PC-3 (cell line): Measurements from ENCODE around the gene RGS11. TPM values are rescaled to one million over a fixed set of nuclear protein-coding genes. Genes with fewer than 3 reads are reported as not detected.

Source experiments
- ATAC-seq: fragments of 200-7000 bp; cut with Tn5 transposase; 2 replicates; pipeline ENCODE4 v1.9.1; 2020; ENCODE audit warnings: mild to moderate bottlenecking, moderate library complexity
- BruUV-seq: library from RNA; stranded (reverse); fragments of 400-500 nt; replicated peaks from 2 replicates; lab custom pipeline; 2021; lab: Mats Ljungman, UMichigan
- CTCF ChIA-PET: fragments of 300-600 bp; sonication (Branson Sonifier 250); formaldehyde crosslinking; loops from one replicate; lab custom pipeline; 2022; ENCODE audit warnings: antibody characterized with exemption; lab: Charles Lee
- POLR2A ChIA-PET: fragments of 300-600 bp; sonication (Branson Sonifier 250); formaldehyde crosslinking; loops from one replicate; lab custom pipeline; 2022; ENCODE audit warnings: antibody characterized with exemption; ENCODE audit not compliant: unreplicated experiment; lab: Charles Lee
- DNase-seq: peaks from one replicate; pipeline ENCODE4 v3.0.0-alpha.2; 2015
- H2AFZ ChIP-seq: fragments of 300-600 bp; sonication (generic); 2 replicates; pipeline ENCODE4 v1.6.0; 2016; ENCODE audit warnings: antibody characterized with exemption, low read length
- H3F3A ChIP-seq: fragments of 300-600 bp; sonication (generic); one replicate; pipeline ENCODE4 v1.6.0; 2017; ENCODE audit warnings: antibody characterized with exemption, low read length, control low read depth, mild to moderate bottlenecking; ENCODE audit not compliant: unreplicated experiment
- H3K27ac ChIP-seq: fragments of 300-600 bp; sonication (generic); 2 replicates; pipeline ENCODE4 v1.5.1; 2016; ENCODE audit warnings: mild to moderate bottlenecking, low read length
- H3K27me3 ChIP-seq: fragments of 300-600 bp; sonication (generic); 2 replicates; pipeline ENCODE4 v1.6.1; 2016; ENCODE audit warnings: low read length, mixed read lengths
- H3K36me3 ChIP-seq: fragments of 300-600 bp; sonication (generic); 2 replicates; pipeline ENCODE4 v1.6.1; 2016; ENCODE audit warnings: low read depth, mixed run types, low read length, mixed read lengths
- H3K4me1 ChIP-seq: fragments of 300-600 bp; sonication (generic); 2 replicates; pipeline ENCODE4 v1.5.1; 2016; ENCODE audit warnings: low read length; ENCODE audit not compliant: insufficient read depth
- H3K4me2 ChIP-seq: fragments of 300-600 bp; sonication (generic); 2 replicates; pipeline ENCODE4 v1.6.0; 2016; ENCODE audit warnings: low read length
- H3K4me3 ChIP-seq: fragments of 300-600 bp; sonication (generic); 2 replicates; pipeline ENCODE4 v1.5.1; 2016; ENCODE audit warnings: mild to moderate bottlenecking, low read length, mixed read lengths
- H3K79me2 ChIP-seq: fragments of 300-600 bp; sonication (generic); 2 replicates; pipeline ENCODE4 v1.6.1; 2017; ENCODE audit warnings: low read length, mixed read lengths
- H3K9ac ChIP-seq: fragments of 300-600 bp; sonication (generic); 2 replicates; pipeline ENCODE4 v1.6.0; 2016; ENCODE audit warnings: mild to moderate bottlenecking, low read length
- H3K9me2 ChIP-seq: fragments of 300-600 bp; sonication (generic); replicated peaks from 2 replicates; pipeline ENCODE4 v1.6.1; 2016; ENCODE audit warnings: mixed run types, low read length, mixed read lengths
- H3K9me3 ChIP-seq: fragments of 300-600 bp; sonication (generic); 2 replicates; pipeline ENCODE4 v1.6.1; 2016; ENCODE audit warnings: low read length, mixed read lengths
- H4K20me1 ChIP-seq: fragments of 300-600 bp; sonication (generic); 2 replicates; pipeline ENCODE4 v1.6.1; 2016; ENCODE audit warnings: low read length, mixed read lengths
- EZH2 ChIP-seq: fragments of 300-600 bp; sonication (generic); IDR thresholded peaks from one replicate; pipeline ENCODE4 v1.6.1; 2017; ENCODE audit warnings: antibody characterized with exemption, mild to moderate bottlenecking, low read length; ENCODE audit not compliant: unreplicated experiment
- EZH2phosphoT487 ChIP-seq: fragments of 300-600 bp; sonication (generic); IDR thresholded peaks from 2 replicates; pipeline ENCODE4 v1.6.1; 2018; ENCODE audit warnings: mild to moderate bottlenecking, antibody characterized with exemption, low read length, borderline replicate concordance
- intact Hi-C: fragments of 100-400 bp; cut with micrococcal nuclease; formaldehyde crosslinking; loops from 2 replicates; pipeline ENCODE4 v1.9.0; 2023
- total RNA-seq: library from RNA; depleted of rRNA; stranded (reverse); fragments of >200 nt; gene quantifications from 2 replicates; pipeline ENCODE4 v1.2.3, GENCODE V29; 2014
- TF ChIP-seq, protein P1 (sequence below): fragments of 300-600 bp; sonication (generic); conservative IDR thresholded peaks from 2 replicates; pipeline ENCODE4 v1.5.1; 2017; ENCODE audit warnings: antibody characterized with exemption, low read depth, mild to moderate bottlenecking, low read length

RGS11 gene
- total RNA-seq, 1 experiment from 2014 or later = 1.2 TPM

DNA sequence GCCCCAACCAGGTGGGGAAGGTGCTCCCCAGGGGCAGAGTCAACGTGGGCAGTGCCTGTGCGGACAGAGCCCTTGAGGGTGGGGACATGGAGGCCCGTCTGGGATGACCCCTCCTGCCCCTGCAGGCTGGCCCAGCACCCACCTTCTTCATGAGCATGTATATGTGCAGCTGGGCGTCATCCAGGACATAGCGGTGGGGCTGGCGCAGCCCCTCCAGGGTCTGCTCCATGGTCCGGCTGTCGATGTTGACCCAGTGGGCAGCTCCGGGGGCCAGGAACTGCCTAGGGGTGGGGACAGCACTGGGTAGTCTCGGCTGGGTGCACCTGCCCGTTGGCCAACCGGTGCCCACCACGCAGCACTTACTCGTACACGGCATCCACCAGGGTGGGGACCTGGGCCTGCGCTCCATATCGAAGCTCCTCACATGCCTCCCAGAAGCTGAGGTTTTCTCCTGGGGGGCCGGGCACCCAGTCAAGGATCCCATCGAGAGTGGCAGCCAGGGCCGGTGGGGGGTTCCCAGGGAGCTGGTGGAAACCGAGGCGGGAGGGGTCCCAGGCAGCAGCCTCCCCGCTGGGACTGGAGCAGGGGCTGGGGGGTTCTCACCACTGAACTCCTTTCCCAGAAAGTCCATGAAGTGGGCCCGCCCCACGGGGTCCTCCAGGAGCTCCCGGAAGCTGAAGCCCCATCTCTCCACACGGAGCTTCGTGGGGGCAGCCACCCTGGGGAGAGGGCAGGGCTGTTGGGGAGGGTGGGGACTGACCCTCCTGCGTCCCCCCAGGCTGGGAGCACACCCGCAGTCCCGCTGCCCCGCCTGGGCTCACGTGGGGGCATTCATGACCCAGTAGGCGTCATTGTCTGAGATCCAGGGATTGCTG lies 5.1 kb downstream of the RGS11 start:
- ChIA-PET POLR2A (no interaction called here), CTCF (no interaction called here)
- no peaks in the 10 kb centered on the region for H3K36me3 ChIP-seq
- no TSS peak for BruUV-seq
- H3K9me2 ChIP-seq = no peaks in the 10 kb centered on the region
- ATAC-seq (no peak), DNase-seq (no peak)
- no peaks in the 10 kb centered on the region for H3K9me3 ChIP-seq
- no peaks in the 10 kb centered on the region for H3K79me2 ChIP-seq
- H3K9ac ChIP-seq = no peak overlapping the region
- no peak overlapping the region for H3K4me2 ChIP-seq
- no peak overlapping the region for H3K27ac ChIP-seq
- H4K20me1 ChIP-seq = no peaks in the 10 kb centered on the region
- TF ChIP-seq EZH2phosphoT487 (no peak), EZH2 (no peak)
- TF ChIP-seq, protein P1, sequence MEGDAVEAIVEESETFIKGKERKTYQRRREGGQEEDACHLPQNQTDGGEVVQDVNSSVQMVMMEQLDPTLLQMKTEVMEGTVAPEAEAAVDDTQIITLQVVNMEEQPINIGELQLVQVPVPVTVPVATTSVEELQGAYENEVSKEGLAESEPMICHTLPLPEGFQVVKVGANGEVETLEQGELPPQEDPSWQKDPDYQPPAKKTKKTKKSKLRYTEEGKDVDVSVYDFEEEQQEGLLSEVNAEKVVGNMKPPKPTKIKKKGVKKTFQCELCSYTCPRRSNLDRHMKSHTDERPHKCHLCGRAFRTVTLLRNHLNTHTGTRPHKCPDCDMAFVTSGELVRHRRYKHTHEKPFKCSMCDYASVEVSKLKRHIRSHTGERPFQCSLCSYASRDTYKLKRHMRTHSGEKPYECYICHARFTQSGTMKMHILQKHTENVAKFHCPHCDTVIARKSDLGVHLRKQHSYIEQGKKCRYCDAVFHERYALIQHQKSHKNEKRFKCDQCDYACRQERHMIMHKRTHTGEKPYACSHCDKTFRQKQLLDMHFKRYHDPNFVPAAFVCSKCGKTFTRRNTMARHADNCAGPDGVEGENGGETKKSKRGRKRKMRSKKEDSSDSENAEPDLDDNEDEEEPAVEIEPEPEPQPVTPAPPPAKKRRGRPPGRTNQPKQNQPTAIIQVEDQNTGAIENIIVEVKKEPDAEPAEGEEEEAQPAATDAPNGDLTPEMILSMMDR = no peak
- intact Hi-C loops = no loop called here
- H3K27me3 ChIP-seq = no peaks in the 10 kb centered on the region
- no peaks in the 10 kb centered on the region for H3K4me1 ChIP-seq
- no peaks in the 10 kb centered on the region for H3F3A ChIP-seq
- H2AFZ ChIP-seq = no peak overlapping the region
- no peak overlapping the region for H3K4me3 ChIP-seq

DNA sequence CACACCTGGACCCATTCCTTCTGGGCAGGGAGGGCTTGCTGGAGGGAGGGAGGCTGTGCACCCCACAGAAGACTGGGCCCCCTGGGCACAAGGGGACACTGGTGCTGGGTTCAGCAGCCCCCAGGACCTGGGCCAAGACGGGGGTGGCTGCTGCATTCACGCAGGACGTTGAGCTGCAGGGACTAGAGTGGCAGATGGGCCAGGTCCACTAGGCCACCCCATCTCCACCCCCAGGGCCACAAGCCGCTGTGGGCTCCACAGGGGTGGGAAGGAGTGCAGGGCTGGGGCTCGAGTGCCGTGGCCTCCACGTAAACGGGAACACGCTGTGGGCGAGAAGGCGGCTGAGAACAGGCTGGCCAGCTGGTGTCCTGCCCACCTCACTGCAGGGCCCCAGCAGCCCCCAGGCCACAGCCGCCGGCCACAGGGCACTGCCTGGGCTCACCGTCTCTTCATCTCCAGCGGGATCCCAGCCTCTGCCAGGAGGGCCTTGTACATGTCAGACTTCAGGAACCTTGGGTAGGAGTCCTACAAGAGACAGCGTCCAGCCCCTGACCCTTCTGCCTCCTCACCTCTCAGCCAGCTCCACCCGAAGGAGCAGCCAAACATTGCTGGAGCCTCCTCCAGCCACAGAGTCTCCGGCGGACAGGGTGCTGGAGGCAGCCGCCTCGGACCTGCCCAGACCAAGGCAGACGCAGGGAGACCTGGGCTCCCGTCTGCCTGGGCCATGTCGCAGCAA lies 6.5 kb downstream of the RGS11 start:
- H3K9me2 ChIP-seq = no peaks in the 10 kb centered on the region
- H3K27me3 ChIP-seq = no peaks in the 10 kb centered on the region
- intact Hi-C loops = no loop called here
- no peak overlapping the region for H2AFZ ChIP-seq
- H3F3A ChIP-seq = no peaks in the 10 kb centered on the region
- TF ChIP-seq EZH2 (no peak), EZH2phosphoT487 (no peak)
- TF ChIP-seq, protein P1 = no peak
- H4K20me1 ChIP-seq = no peaks in the 10 kb centered on the region
- ATAC-seq (no peak), DNase-seq (no peak)
- no peaks in the 10 kb centered on the region for H3K79me2 ChIP-seq
- H3K4me2 ChIP-seq = no peak overlapping the region
- no peak overlapping the region for H3K4me3 ChIP-seq
- H3K4me1 ChIP-seq = no peaks in the 10 kb centered on the region
- ChIA-PET POLR2A (interaction anchor here (0.6 kb wide), 1 partner anchor 33 kb away, joined by 3 read pairs; no protein-coding TSS in a partner anchor), CTCF (no interaction called here)
- BruUV-seq = no TSS peak
- no peaks in the 10 kb centered on the region for H3K36me3 ChIP-seq
- no peak overlapping the region for H3K9ac ChIP-seq
- H3K27ac ChIP-seq = no peak overlapping the region
- H3K9me3 ChIP-seq = no peaks in the 10 kb centered on the region
